ENCODE results near the gene NFIA. TPM values are rescaled to one million over a fixed set of nuclear protein-coding genes. Genes with fewer than 3 reads are reported as not detected.

Gene NFIA
- total RNA-seq, 1 experiment from 2014 or later, result 38.6 TPM

GRCh38 chr1:61190618-61191432 is 108.5 kb downstream of the NFIA start:
- no peak overlapping the region for H3K27ac Mint-ChIP-seq (ENCODE audit: unreplicated experiment)
- BruUV-seq (replicated peaks), result no TSS peak

GRCh38 chr1:61191433-61191720 is 109.0 kb downstream of the NFIA start:
- H3K9me3 Mint-ChIP-seq (ENCODE audit: low read depth, unreplicated experiment), result no peaks in the 10 kb centered on the region
- TF ChIP-seq CTCF (IDR thresholded peaks at IDR 0.05; ENCODE audit: unreplicated experiment), result no peak
- H3K4me1 Mint-ChIP-seq (ENCODE audit: low read depth, unreplicated experiment), result no peaks in the 10 kb centered on the region
- H3K4me3 Mint-ChIP-seq (ENCODE audit: low read depth, unreplicated experiment), result no peak overlapping the region
- no peak overlapping the region for H3K27ac Mint-ChIP-seq (ENCODE audit: unreplicated experiment)
- no TSS peak for BruUV-seq (replicated peaks)
- no peak for DNase-seq
- no peaks in the 10 kb centered on the region for H3K27me3 Mint-ChIP-seq (ENCODE audit: unreplicated experiment)
- no peaks in the 10 kb centered on the region for H3K36me3 Mint-ChIP-seq (ENCODE audit: insufficient read depth, unreplicated experiment)
- CTCF ChIA-PET, result interaction anchor here (1.1 kb wide), 1 partner anchor 13 kb away, joined by 3 read pairs; no protein-coding TSS in a partner anchor
- intact Hi-C loops (cut with micrococcal nuclease; ENCODE audit: unreplicated experiment), result no loop called here

More at GRCh38 chr1:61190618-61191432, 108.5 kb downstream of the NFIA start:
- Mint-ChIP-seq H3K9me3 (ENCODE audit: low read depth, unreplicated experiment) (no peaks in the 10 kb centered on the region), H3K27me3 (ENCODE audit: unreplicated experiment) (no peaks in the 10 kb centered on the region), H3K4me3 (ENCODE audit: low read depth, unreplicated experiment) (no peak overlapping the region), H3K4me1 (ENCODE audit: low read depth, unreplicated experiment) (peaks cover under 1% of the 10 kb centered on the region), H3K36me3 (ENCODE audit: insufficient read depth, unreplicated experiment) (no peaks in the 10 kb centered on the region)
- no peak for TF ChIP-seq CTCF (IDR thresholded peaks at IDR 0.05; ENCODE audit: unreplicated experiment)
- intact Hi-C loops (cut with micrococcal nuclease; ENCODE audit: unreplicated experiment), result no loop called here
- DNase-seq, result no peak
- CTCF ChIA-PET, result interaction anchor here (1.1 kb wide), 1 partner anchor 14 kb away, joined by 3 read pairs; no protein-coding TSS in a partner anchor

- Mint-ChIP-seq H3K27me3 (ENCODE audit: unreplicated experiment) (no peaks in the 10 kb centered on the region), H3K9me3 (ENCODE audit: low read depth, unreplicated experiment) (no peaks in the 10 kb centered on the region), H3K4me1 (ENCODE audit: low read depth, unreplicated experiment) (peaks cover under 1% of the 10 kb centered on the region), H3K4me3 (ENCODE audit: low read depth, unreplicated experiment) (no peak overlapping the region), H3K36me3 (ENCODE audit: insufficient read depth, unreplicated experiment) (no peaks in the 10 kb centered on the region), H3K27ac (ENCODE audit: unreplicated experiment) (no peak overlapping the region)
- intact Hi-C loops (cut with micrococcal nuclease; ENCODE audit: unreplicated experiment), result no loop called here
- BruUV-seq (replicated peaks), result no TSS peak
- no peak for DNase-seq
- CTCF ChIA-PET, result no interaction called here
- TF ChIP-seq CTCF (IDR thresholded peaks at IDR 0.05; ENCODE audit: unreplicated experiment), result no peak
Measured at GRCh38 chr1:61192663-61193330, 110.4 kb downstream of the NFIA start.

- intact Hi-C loops (cut with micrococcal nuclease; ENCODE audit: unreplicated experiment), result no loop called here
- H3K27ac Mint-ChIP-seq (ENCODE audit: unreplicated experiment), result no peak overlapping the region
- CTCF ChIA-PET, result no interaction called here
Measured at GRCh38 chr1:61193808-61194207, 111.4 kb downstream of the NFIA start.

More at GRCh38 chr1:61193808-61194207, 111.4 kb downstream of the NFIA start:
- no peaks in the 10 kb centered on the region for H3K9me3 Mint-ChIP-seq (ENCODE audit: low read depth, unreplicated experiment)
- H3K4me1 Mint-ChIP-seq (ENCODE audit: low read depth, unreplicated experiment), result peaks cover 9% of the 10 kb centered on the region
- H3K27me3 Mint-ChIP-seq (ENCODE audit: unreplicated experiment), result no peaks in the 10 kb centered on the region
- TF ChIP-seq CTCF (IDR thresholded peaks at IDR 0.05; ENCODE audit: unreplicated experiment), result no peak
- DNase-seq, result no peak
- no peak overlapping the region for H3K4me3 Mint-ChIP-seq (ENCODE audit: low read depth, unreplicated experiment)
- BruUV-seq (replicated peaks), result no TSS peak
- no peaks in the 10 kb centered on the region for H3K36me3 Mint-ChIP-seq (ENCODE audit: insufficient read depth, unreplicated experiment)

All from Calu3 (cell line).